Hepatocyte (in vitro differentiated cells): ENCODE data around the gene TBCK.

ENCODE experiments used
- CTCF ChIP-seq: fragments of 200-600 bp; sonication (generic); IDR thresholded peaks from 2 replicates; pipeline ENCODE4 v1.5.1; 2016; ENCODE audit warnings: antibody characterized with exemption, mild to moderate bottlenecking; ENCODE audit not compliant: poor library complexity
- EZH2 ChIP-seq: fragments of 200-600 bp; sonication (generic); IDR thresholded peaks from 2 replicates; pipeline ENCODE4 v1.6.1; 2016; ENCODE audit warnings: antibody characterized with exemption, mild to moderate bottlenecking, borderline replicate concordance
- EZH2phosphoT487 ChIP-seq: fragments of 200-600 bp; sonication (generic); IDR thresholded peaks from one replicate; pipeline ENCODE4 v1.6.1; 2018; ENCODE audit warnings: antibody characterized with exemption, mild to moderate bottlenecking, low read depth, moderate library complexity; ENCODE audit not compliant: unreplicated experiment, severe bottlenecking

DNA sequence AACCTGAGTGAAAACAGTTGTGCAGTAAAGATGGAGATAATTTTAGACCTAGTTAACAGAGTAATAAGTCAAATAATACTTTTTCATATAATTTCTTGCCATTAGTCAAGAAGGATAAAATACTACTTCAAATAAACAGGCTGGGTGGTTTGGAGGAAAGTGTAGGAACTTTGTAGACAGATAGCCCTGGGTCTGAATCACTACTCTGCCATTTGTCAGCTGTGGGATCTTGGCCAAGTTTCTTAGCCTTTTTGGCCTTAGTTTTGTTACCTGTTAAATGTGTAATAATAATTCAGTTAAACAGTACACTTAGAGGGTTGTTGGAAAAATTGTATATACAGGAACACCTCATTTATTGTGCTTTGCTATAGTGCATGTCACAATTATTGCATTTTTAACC is 257.1 kb downstream of the TBCK start:
- TF ChIP-seq CTCF (no peak), EZH2 (no peak), EZH2phosphoT487 (no peak)
